Measurements from ENCODE around the gene ABHD15.

GRCh38 chr17:29612404-29613280 lies 45.8 kb upstream of the ABHD15 start:
- no peak for TF ChIP-seq CTCF (IDR thresholded peaks at IDR 0.05)
- TF ChIP-seq POLR2A (IDR thresholded peaks at IDR 0.05) = no peak
